Fibroblast of lung (primary cell): ENCODE data around the gene SORL1-AS1.

Experiments
- DNase-seq, 2 donors: peaks; one replicate each; pipeline versions ENCODE4 v3.0.0 to v3.0.0-alpha.2; 2010; ENCODE audit warnings: low read depth in 2 of 2
- H2AFZ ChIP-seq: 2 replicates; pipeline ENCODE4 v1.5.1; 2012; ENCODE audit warnings: low read length, control low read depth, inconsistent platforms
- H3K27ac ChIP-seq: 2 replicates; pipeline ENCODE4 v1.5.1; 2011; ENCODE audit warnings: low read length, control low read depth; ENCODE audit not compliant: insufficient read depth
- H3K27me3 ChIP-seq: 2 replicates; pipeline ENCODE4 v1.5.1; 2011; ENCODE audit warnings: mild to moderate bottlenecking, low read length; ENCODE audit not compliant: control insufficient read depth, insufficient read depth
- H3K36me3 ChIP-seq: 2 replicates; pipeline ENCODE4 v1.5.1; 2011; ENCODE audit warnings: low read length; ENCODE audit not compliant: control insufficient read depth, insufficient read depth
- H3K4me1 ChIP-seq: 2 replicates; pipeline ENCODE4 v1.5.1; 2011; ENCODE audit warnings: low read length; ENCODE audit not compliant: control insufficient read depth, insufficient read depth; ENCODE audit errors: extremely low read depth
- H3K4me2 ChIP-seq: 2 replicates; pipeline ENCODE4 v1.5.1; 2011; ENCODE audit warnings: low read length, control low read depth; ENCODE audit not compliant: insufficient read depth; ENCODE audit errors: extremely low read depth
- H3K4me3 ChIP-seq, 4 experiments: fragments of 200-600 bp in 1 of 4; sonication (generic) in 1 of 4; replicated peaks in 1 of 4; 2 replicates each; pipeline ENCODE4 v1.5.1; 2011 to 2016; ENCODE audit warnings: low read length in 4 of 4, low read depth in 3 of 4, mild to moderate bottlenecking in 3 of 4, control low read depth in 2 of 4, inconsistent platforms in 1 of 4, mixed read lengths in 1 of 4; ENCODE audit not compliant: insufficient read depth in 1 of 4; ENCODE audit errors: control extremely low read depth in 1 of 4
- H3K79me2 ChIP-seq: 2 replicates; pipeline ENCODE4 v1.5.1; 2012; ENCODE audit warnings: mild to moderate bottlenecking, low read length, inconsistent platforms; ENCODE audit not compliant: control insufficient read depth, insufficient read depth
- H3K9ac ChIP-seq: 2 replicates; pipeline ENCODE4 v1.5.1; 2011; ENCODE audit warnings: mild to moderate bottlenecking, low read length, control low read depth; ENCODE audit not compliant: insufficient read depth
- H3K9me3 ChIP-seq: 2 replicates; pipeline ENCODE4 v1.5.1; 2012; ENCODE audit warnings: low read depth, low read length; ENCODE audit not compliant: control insufficient read depth, insufficient read depth
- H4K20me1 ChIP-seq: 2 replicates; pipeline ENCODE4 v1.5.1; 2011; ENCODE audit warnings: low read length; ENCODE audit not compliant: control insufficient read depth, insufficient read depth; ENCODE audit errors: extremely low read depth
- CTCF ChIP-seq, 2 donors: IDR thresholded peaks in 1 of 2; conservative IDR thresholded peaks in 1 of 2; 1 replicate in 1 of 2; 2 replicates in 1 of 2; pipeline ENCODE4 v1.5.1; 2011 to 2012; ENCODE audit warnings: low read length in 2 of 2, control low read depth in 1 of 2, inconsistent platforms in 1 of 2, low read depth in 1 of 2, mild to moderate bottlenecking in 1 of 2
- EZH2 ChIP-seq: IDR thresholded peaks from 2 replicates; pipeline ENCODE4 v1.5.1; 2012; ENCODE audit warnings: low read length, control low read depth, mild to moderate bottlenecking; ENCODE audit errors: missing control alignments

The SORL1-AS1 gene

DNA sequence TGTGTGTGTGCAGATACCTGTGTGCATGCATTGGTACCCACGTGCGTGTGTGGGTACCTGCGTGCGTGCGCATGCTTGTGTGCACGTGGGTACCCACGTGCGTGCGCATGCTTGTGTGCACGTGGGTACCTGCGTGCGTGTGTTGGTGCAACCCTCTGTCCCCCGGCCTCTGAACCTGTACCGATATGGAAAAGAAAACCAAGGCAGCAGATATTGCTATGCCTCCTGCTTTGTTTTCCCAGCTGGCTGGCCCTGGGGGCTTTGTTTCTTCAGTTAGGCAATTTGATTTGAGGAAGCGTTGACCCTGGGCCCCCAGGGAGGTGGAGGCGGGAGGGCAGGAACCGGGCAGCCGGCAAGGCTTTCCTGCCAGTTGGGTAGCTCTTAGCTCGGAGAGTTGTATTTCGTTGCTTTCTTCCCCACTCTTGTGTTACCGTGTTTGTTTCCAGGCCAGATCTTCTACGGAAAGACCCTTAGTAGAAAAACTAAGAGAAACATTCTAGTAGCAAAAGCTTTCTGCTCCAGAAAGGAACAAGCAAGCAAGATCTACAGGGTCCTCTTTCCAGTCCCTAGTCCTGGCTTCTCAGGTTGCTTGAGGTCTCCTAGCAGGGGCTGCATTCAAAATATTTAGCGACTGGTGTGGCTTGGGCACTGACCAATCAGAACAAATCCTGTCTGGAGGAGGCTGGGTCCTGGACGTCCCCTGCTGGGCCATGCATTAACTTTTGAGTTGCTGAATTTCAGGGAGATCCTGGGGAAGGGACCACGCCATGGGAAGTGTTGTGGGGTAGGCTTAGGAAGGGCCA is 26.3 kb upstream of the SORL1-AS1 start:
- Histone ChIP-seq H3K4me2 (no peak overlapping the region), H3K4me3 (no peak overlapping the region), H2AFZ (no peak overlapping the region), H3K9me3 (no peaks in the 10 kb centered on the region), H3K79me2 (no peaks in the 10 kb centered on the region), H3K27me3 (peaks cover 3% of the 10 kb centered on the region), H3K4me1 (no peaks in the 10 kb centered on the region), H3K36me3 (no peaks in the 10 kb centered on the region), H4K20me1 (no peaks in the 10 kb centered on the region), H3K9ac (no peak overlapping the region), H3K27ac (no peak overlapping the region)
- no peak for DNase-seq
- TF ChIP-seq EZH2 (no peak), CTCF (conservative IDR thresholded peaks at IDR 0.05 in 1 of 2, IDR thresholded peaks at IDR 0.05 in 1 of 2; ENCODE audit: low read depth in 1 of 2, low read length in 2 of 2) (no peak)

GRCh38 chr11:121478226-121478894 is 25.6 kb upstream of the SORL1-AS1 start:
- H3K27me3 ChIP-seq, result peaks cover 3% of the 10 kb centered on the region
- H3K36me3 ChIP-seq, result no peaks in the 10 kb centered on the region
- no peaks in the 10 kb centered on the region for H3K4me1 ChIP-seq
- H3K79me2 ChIP-seq, result no peaks in the 10 kb centered on the region
- no peaks in the 10 kb centered on the region for H4K20me1 ChIP-seq
- no peaks in the 10 kb centered on the region for H3K9me3 ChIP-seq
- DNase-seq, result no peak
- no peak overlapping the region for H3K27ac ChIP-seq
- no peak overlapping the region for H3K4me2 ChIP-seq
- H2AFZ ChIP-seq, result no peak overlapping the region
- TF ChIP-seq CTCF (conservative IDR thresholded peaks at IDR 0.05 in 1 of 2, IDR thresholded peaks at IDR 0.05 in 1 of 2; ENCODE audit: low read depth in 1 of 2, low read length in 2 of 2) (no peak), EZH2 (no peak)
- no peak overlapping the region for H3K9ac ChIP-seq
- H3K4me3 ChIP-seq, result no peak overlapping the region

DNA sequence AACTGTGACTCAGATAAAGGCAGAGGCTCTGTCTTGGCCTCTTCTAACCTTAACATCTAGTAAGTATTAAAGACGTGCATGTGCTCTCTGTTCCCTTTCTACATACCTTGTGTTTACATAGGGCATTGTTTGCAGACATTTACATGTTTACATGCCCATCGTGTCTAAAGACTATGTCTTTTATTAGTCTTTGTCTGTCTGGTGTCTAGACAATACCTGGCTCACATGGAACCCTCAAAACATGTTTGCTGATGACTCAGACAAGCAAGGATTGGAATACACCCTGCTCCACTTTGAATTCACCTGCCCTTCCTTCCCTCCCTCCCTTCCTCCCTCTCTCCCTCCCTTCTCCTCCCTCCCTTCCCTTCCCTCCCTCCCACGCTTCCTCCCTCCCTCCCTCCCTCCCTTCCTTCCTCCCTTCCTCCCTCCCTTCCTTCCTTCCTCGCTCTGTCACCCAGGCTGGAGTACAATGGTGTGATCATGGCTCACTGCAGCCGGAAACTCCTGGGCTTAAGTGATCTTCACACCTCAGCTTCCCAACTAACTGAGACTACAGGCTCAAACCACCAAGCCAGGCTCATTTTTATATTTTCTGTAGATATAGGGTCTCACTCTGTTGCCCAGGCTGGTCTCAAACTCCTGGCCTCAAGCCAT is 23.7 kb upstream of the SORL1-AS1 start:
- Histone ChIP-seq H2AFZ (no peak overlapping the region), H3K4me1 (no peaks in the 10 kb centered on the region), H3K27me3 (no peaks in the 10 kb centered on the region), H3K79me2 (no peaks in the 10 kb centered on the region), H3K36me3 (no peaks in the 10 kb centered on the region), H3K27ac (no peak overlapping the region), H4K20me1 (no peaks in the 10 kb centered on the region), H3K4me3 (no peak overlapping the region), H3K4me2 (no peak overlapping the region), H3K9me3 (no peaks in the 10 kb centered on the region), H3K9ac (no peak overlapping the region)
- no peak for DNase-seq
- TF ChIP-seq CTCF (conservative IDR thresholded peaks at IDR 0.05 in 1 of 2, IDR thresholded peaks at IDR 0.05 in 1 of 2; ENCODE audit: low read depth in 1 of 2, low read length in 2 of 2), result no peak
- no peak for TF ChIP-seq EZH2
